Glutamatergic neuron (in vitro differentiated cells): ENCODE results near the gene CNOT1. TPM values are rescaled to one million over a fixed set of nuclear protein-coding genes. Genes with fewer than 3 reads are reported as not detected.

Source experiments
- DNase-seq: peaks from one replicate; pipeline ENCODE4 v3.0.0; 2022
- H3K27ac Mint-ChIP-seq: one replicate; pipeline ENCODE4 v1.8.0; 2020; ENCODE audit warnings: mild to moderate bottlenecking, mixed read lengths, inconsistent platforms; ENCODE audit not compliant: unreplicated experiment
- H3K27me3 Mint-ChIP-seq: one replicate; pipeline ENCODE4 v1.8.0; 2020; ENCODE audit warnings: mild to moderate bottlenecking, moderate library complexity, mixed read lengths, inconsistent platforms; ENCODE audit not compliant: unreplicated experiment
- H3K36me3 Mint-ChIP-seq: one replicate; pipeline ENCODE4 v1.8.0; 2020; ENCODE audit warnings: mild to moderate bottlenecking, mixed read lengths, inconsistent platforms; ENCODE audit not compliant: unreplicated experiment
- H3K4me1 Mint-ChIP-seq: one replicate; pipeline ENCODE4 v1.8.0; 2020; ENCODE audit warnings: mild to moderate bottlenecking, low read depth, mixed read lengths, inconsistent platforms; ENCODE audit not compliant: unreplicated experiment
- H3K4me3 Mint-ChIP-seq: one replicate; pipeline ENCODE4 v1.8.0; 2020; ENCODE audit warnings: mild to moderate bottlenecking, mixed read lengths, inconsistent platforms; ENCODE audit not compliant: unreplicated experiment
- H3K9me3 Mint-ChIP-seq: one replicate; pipeline ENCODE4 v1.8.0; 2020; ENCODE audit warnings: mild to moderate bottlenecking, moderate library complexity, mixed read lengths, inconsistent platforms; ENCODE audit not compliant: unreplicated experiment
- CTCF ChIP-seq: fragments of 200-600 bp; sonication (generic); IDR thresholded peaks from one replicate; pipeline ENCODE4 v1.5.0; 2021; ENCODE audit not compliant: partially characterized antibody, unreplicated experiment
- total RNA-seq: library from RNA; stranded (reverse); fragmentation: NEBNext Ultra II Directional; extraction: Animal tissue kit (Norgen Biotek cat#: 25700); gene quantifications from one replicate; pipeline ENCODE4 v1.2.1, GENCODE V29; 2021; ENCODE audit not compliant: unreplicated experiment

CNOT1 gene
- total RNA-seq, 1 donor from 2014 or later: 165 TPM

DNA sequence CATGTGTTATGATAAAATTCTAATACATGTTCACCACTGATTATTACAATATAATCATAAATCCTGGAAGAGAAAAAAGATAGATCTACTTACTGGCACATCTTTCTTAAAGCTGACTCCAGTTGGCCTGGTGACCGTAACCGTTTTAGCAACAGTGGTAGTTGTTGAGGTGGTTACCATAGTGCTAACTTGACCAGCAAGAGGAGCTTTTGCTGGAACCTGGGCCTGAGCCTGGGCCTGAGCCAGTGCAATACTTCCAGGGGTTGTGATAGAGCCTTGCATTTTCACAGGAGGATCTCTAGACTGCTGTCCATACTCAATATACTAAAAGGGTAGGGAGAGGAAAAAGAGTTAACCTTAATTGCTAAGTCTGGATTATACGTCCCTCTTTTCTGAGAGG lies 78.1 kb downstream of the CNOT1 start:
- peaks cover 2% of the 10 kb centered on the region for H3K9me3 Mint-ChIP-seq
- H3K27ac Mint-ChIP-seq: peak overlapping the region; percentile 40
- H3K4me1 Mint-ChIP-seq: no peaks in the 10 kb centered on the region
- no peak overlapping the region for H3K4me3 Mint-ChIP-seq
- no peak for DNase-seq
- no peak for TF ChIP-seq CTCF
- no peaks in the 10 kb centered on the region for H3K36me3 Mint-ChIP-seq
- no peaks in the 10 kb centered on the region for H3K27me3 Mint-ChIP-seq

- H3K4me1 Mint-ChIP-seq: no peaks in the 10 kb centered on the region
- no peak for DNase-seq
- H3K27ac Mint-ChIP-seq: no peak overlapping the region
- TF ChIP-seq CTCF: no peak
- H3K9me3 Mint-ChIP-seq: no peaks in the 10 kb centered on the region
- no peaks in the 10 kb centered on the region for H3K36me3 Mint-ChIP-seq
- H3K27me3 Mint-ChIP-seq: no peaks in the 10 kb centered on the region
- H3K4me3 Mint-ChIP-seq: no peak overlapping the region
Measured at GRCh38 chr16:58548378-58548777, 81.2 kb downstream of the CNOT1 start.

DNA sequence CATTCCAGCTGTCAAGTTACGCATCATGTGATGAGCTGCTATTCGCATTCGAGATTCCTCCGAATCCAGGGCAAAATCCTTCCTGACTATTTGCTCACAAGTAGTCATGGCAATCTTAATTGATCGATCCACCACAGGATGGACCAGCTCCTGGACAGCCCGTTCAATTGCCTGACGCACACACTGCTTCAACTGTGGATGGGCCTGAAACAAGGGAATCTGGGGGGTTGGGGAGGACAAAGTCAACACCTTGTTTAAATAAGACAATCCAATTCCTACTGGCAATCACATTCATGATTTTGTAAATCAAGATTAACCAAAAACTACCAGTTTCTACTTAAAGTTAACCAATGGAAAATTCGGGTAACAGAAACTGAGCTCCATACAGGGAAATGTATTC lies 85.9 kb downstream of the CNOT1 start:
- Mint-ChIP-seq H3K27me3 (no peaks in the 10 kb centered on the region), H3K9me3 (no peaks in the 10 kb centered on the region), H3K36me3 (no peaks in the 10 kb centered on the region), H3K4me3 (no peak overlapping the region), H3K27ac (no peak overlapping the region), H3K4me1 (no peaks in the 10 kb centered on the region)
- DNase-seq: no peak
- TF ChIP-seq CTCF: no peak

GRCh38 chr16:58542291-58542690 lies 87.3 kb downstream of the CNOT1 start:
- Mint-ChIP-seq H3K27ac (no peak overlapping the region), H3K9me3 (no peaks in the 10 kb centered on the region), H3K4me1 (no peaks in the 10 kb centered on the region), H3K27me3 (no peaks in the 10 kb centered on the region), H3K36me3 (no peaks in the 10 kb centered on the region), H3K4me3 (no peak overlapping the region)
- no peak for TF ChIP-seq CTCF
- no peak for DNase-seq

DNA sequence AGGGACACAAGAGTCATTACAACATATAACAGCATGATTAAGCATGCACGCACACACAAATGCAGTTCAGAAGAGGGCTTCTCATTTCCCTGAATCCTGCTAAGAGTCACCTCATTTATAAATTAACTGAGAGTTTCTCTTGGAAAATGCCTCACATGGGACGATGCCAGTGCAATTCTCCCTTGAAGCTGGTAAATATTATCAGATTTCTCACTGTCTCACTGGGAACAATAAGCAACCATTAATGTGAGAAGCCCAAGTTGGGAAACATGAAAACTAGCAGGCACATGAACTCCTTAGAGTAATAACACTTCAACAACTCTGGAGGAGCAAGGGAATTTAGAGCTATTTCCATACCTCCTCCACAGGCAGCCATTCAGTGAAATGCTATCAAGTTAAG lies 87.9 kb downstream of the CNOT1 start:
- Mint-ChIP-seq H3K4me1 (no peaks in the 10 kb centered on the region), H3K4me3 (no peak overlapping the region), H3K9me3 (no peaks in the 10 kb centered on the region), H3K27ac (no peak overlapping the region), H3K27me3 (no peaks in the 10 kb centered on the region), H3K36me3 (no peaks in the 10 kb centered on the region)
- no peak for DNase-seq
- no peak for TF ChIP-seq CTCF
